GM12865 (cell line): ENCODE results near the gene L1TD1.
"Not testable (repeated sequence)": the region's sequence is repeated elsewhere in the genome, so short reads cannot be mapped to it uniquely, and the experiment has no call there.

ENCODE experiments used
- DNase-seq: peaks from one replicate; pipeline ENCODE4 v3.0.0; 2010; ENCODE audit warnings: low read depth
- H3K4me3 ChIP-seq: 2 replicates; pipeline ENCODE4 v1.5.1; 2011; ENCODE audit warnings: mild to moderate bottlenecking, low read depth, low read length, control low read depth
- TF ChIP-seq, protein P1 (sequence below): IDR thresholded peaks from 2 replicates; pipeline ENCODE4 v1.5.1; 2011; ENCODE audit warnings: low read length, control low read depth, low read depth, inconsistent platforms; ENCODE audit not compliant: insufficient read depth; ENCODE audit errors: missing control alignments

L1TD1 gene

DNA sequence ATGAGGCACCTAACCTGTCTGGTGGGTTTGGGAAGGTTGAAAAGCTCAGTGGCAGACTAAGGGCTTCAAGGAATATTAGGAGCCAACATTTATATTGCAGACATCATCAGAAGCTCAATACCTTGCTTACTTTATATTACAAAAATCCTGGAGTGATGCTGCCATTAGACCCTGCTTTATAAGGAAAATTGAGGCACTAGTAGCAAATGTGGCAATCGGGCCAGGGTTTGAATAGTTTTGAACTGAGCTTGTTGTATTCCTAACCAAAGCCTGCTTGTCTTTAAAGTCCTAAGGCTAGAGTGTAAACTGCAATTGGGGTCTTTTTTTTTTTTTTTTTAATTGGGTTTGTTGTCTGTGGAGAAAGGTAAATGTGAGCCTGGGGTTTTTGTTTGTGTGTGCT lies 14.3 kb downstream of the L1TD1 start:
- no peak for DNase-seq
- TF ChIP-seq, protein P1, sequence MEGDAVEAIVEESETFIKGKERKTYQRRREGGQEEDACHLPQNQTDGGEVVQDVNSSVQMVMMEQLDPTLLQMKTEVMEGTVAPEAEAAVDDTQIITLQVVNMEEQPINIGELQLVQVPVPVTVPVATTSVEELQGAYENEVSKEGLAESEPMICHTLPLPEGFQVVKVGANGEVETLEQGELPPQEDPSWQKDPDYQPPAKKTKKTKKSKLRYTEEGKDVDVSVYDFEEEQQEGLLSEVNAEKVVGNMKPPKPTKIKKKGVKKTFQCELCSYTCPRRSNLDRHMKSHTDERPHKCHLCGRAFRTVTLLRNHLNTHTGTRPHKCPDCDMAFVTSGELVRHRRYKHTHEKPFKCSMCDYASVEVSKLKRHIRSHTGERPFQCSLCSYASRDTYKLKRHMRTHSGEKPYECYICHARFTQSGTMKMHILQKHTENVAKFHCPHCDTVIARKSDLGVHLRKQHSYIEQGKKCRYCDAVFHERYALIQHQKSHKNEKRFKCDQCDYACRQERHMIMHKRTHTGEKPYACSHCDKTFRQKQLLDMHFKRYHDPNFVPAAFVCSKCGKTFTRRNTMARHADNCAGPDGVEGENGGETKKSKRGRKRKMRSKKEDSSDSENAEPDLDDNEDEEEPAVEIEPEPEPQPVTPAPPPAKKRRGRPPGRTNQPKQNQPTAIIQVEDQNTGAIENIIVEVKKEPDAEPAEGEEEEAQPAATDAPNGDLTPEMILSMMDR = no peak
- no peak overlapping the region for H3K4me3 ChIP-seq

DNA sequence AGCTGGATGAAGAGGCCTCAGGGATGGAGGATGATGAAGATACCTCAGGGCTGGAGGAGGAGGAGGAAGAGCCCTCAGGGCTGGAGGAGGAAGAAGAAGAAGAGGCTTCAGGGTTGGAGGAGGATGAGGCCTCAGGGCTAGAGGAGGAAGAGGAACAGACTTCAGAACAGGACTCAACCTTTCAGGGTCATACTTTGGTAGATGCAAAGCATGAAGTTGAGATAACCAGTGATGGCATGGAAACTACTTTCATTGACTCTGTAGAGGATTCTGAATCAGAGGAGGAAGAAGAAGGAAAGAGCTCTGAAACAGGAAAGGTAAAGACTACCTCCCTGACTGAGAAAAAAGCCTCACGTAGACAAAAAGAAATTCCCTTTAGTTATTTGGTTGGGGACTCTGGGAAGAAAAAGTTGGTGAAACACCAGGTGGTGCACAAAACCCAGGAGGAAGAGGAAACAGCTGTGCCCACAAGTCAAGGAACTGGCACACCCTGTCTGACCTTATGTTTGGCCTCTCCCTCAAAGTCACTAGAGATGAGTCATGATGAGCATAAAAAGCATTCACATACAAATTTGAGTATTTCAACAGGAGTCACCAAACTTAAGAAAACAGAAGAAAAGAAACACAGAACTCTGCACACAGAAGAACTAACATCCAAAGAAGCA lies 15.4 kb downstream of the L1TD1 start:
- H3K4me3 ChIP-seq = no peak overlapping the region
- no peak for DNase-seq
- TF ChIP-seq, protein P1 = no peak

DNA sequence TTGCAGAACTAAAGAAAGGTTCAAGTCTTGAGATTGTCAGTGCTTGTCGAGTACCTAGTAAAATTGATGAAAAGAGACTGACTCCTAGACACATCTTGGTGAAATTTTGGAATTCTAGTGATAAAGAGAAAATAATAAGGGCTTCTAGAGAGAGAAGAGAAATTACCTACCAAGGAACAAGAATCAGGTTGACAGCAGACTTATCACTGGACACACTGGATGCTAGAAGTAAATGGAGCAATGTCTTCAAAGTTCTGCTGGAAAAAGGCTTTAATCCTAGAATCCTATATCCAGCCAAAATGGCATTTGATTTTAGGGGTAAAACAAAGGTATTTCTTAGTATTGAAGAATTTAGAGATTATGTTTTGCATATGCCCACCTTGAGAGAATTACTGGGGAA lies 16.3 kb downstream of the L1TD1 start:
- TF ChIP-seq, protein P1 = no peak
- no peak for DNase-seq
- H3K4me3 ChIP-seq = no peak overlapping the region

DNA sequence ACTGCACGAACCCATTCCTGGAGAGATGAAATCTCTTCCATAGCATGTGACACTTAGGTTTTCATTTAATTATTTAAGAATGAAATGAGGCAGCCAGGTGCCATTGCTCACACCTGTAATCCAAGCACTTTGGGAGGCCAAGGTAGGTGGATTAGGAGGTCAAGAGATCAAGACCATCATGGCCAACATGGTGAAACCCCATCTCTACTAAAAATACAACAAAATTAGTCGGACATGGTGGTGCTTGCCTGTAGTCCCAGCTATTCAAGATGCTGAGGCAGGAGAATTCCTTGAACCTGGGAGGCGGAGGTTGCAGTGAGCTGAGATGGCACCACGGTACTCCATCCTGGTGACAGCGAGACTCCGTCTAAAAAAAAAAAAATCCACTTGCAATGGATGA lies 17.8 kb downstream of the L1TD1 start:
- DNase-seq = no peak
- no peak overlapping the region for H3K4me3 ChIP-seq
- TF ChIP-seq, protein P1 = no peak

DNA sequence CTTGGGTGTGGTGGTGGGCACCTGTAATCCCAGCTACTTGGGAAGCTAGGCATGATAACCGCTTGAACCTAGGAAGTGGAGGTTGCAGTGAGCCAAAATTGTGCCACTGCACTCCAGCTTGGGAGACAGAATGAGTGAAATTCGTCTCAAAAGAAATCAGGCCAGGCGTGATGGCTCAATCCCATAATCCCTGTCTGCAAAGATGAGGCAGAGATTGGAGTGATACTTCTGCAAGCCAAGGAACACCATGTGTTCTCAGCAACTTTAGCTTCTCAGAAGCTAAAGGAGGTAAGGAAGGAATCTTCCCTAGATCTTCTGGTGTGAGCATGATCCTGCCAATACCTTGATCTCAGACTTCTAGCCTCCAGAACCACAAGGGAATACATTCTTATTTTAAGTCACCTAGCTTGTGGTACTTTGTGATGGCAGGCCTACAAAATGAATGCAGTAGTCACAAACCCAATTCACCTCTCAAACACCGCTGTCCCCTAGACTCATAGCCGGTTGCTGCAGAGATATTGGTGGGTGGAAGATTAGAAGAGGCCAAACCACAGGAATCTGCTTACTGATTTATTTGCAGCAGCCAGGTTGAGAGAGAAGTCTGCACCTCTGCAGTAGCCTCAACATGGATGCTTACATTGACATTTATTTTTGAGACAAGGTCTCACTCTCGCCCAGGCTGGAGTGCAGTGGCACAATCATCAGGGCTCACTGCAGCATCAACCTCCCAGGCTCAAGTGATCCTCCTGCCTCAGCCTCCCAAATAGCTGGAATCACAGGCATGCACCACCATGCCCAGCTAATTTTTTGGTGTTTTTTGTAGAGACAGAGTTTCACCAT lies 18.6 kb downstream of the L1TD1 start:
- no peak overlapping the region for H3K4me3 ChIP-seq
- TF ChIP-seq, protein P1 = no peak
- DNase-seq = no peak

DNA sequence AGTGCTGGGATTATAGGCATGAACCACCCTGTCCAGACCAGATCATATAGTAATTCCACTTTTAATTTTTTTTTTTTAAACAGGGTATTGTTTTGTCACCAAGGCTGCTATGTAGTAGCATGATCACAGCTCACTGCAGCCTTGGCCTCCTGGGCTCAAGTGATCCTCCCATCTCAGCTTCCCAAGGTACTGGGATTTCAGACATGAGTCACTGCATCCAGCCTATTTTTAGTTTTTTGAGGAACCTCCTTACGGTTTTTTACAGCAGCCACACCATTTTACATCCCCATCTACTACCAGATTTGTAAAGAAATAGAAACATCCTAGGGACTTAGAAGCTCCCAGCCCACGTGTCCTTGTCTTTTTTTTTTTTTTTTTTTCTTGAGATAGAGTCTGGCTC lies 24.0 kb downstream of the L1TD1 start:
- H3K4me3 ChIP-seq = no peak overlapping the region
- TF ChIP-seq, protein P1 = no peak
- no peak for DNase-seq

DNA sequence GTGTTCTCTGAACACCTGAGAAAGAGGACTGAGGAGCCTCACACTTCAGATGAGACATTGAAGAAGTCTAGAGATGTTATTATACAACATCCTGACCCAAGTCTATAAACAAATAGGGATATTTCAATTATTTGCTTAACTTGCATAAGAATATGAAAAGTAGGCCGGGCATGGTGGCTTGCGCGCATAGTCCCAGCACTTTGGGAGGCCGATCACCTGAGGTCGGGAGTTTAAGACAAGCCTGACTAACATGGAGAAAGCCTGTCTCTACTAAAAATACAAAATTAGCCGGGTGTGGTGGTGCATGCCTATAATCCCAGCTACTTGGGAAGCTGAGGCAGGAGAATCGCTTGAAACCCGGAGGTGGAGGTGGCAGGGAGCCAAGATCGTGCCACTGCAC lies 25.8 kb downstream of the L1TD1 start:
- not testable (repeated sequence) for DNase-seq, H3K4me3 ChIP-seq
